Measurements from ENCODE around the gene SYNGR1. TPM values are rescaled to one million over a fixed set of nuclear protein-coding genes. Genes with fewer than 3 reads are reported as not detected.

Gene SYNGR1
- total and polyA plus RNA-seq, 9 donors = 13.1 to 104 (median 74.7) TPM

- Histone ChIP-seq H3K9me3 (no peaks in the 10 kb centered on the region), H3K4me1 (ENCODE audit: insufficient read depth) (no peaks in the 10 kb centered on the region), H3K27ac (no peak overlapping the region), H3K36me3 (peaks cover 2% of the 10 kb centered on the region), H3K4me3 (no peak overlapping the region), H3K27me3 (no peaks in the 10 kb centered on the region)
- intact Hi-C loops (cut with DNase I) = no loop called here
- TF ChIP-seq POLR2A (IDR thresholded peaks at IDR 0.05) (no peak), EP300 (IDR thresholded peaks at IDR 0.05) (no peak)
- TF ChIP-seq, protein P1, sequence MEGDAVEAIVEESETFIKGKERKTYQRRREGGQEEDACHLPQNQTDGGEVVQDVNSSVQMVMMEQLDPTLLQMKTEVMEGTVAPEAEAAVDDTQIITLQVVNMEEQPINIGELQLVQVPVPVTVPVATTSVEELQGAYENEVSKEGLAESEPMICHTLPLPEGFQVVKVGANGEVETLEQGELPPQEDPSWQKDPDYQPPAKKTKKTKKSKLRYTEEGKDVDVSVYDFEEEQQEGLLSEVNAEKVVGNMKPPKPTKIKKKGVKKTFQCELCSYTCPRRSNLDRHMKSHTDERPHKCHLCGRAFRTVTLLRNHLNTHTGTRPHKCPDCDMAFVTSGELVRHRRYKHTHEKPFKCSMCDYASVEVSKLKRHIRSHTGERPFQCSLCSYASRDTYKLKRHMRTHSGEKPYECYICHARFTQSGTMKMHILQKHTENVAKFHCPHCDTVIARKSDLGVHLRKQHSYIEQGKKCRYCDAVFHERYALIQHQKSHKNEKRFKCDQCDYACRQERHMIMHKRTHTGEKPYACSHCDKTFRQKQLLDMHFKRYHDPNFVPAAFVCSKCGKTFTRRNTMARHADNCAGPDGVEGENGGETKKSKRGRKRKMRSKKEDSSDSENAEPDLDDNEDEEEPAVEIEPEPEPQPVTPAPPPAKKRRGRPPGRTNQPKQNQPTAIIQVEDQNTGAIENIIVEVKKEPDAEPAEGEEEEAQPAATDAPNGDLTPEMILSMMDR (IDR thresholded peaks at IDR 0.05) = no peak
- no peak for DNase-seq
- WGBS, 3 donors = 80 to 86% (median 81%) methylated on average over 13 of the region's 13 CpGs
Observed at GRCh38 chr22:39427751-39428596, 78.2 kb downstream of the SYNGR1 start.

GRCh38 chr22:39428597-39429071, 78.8 kb downstream of the SYNGR1 start:
- TF ChIP-seq EP300 (IDR thresholded peaks at IDR 0.05) (no peak), POLR2A (IDR thresholded peaks at IDR 0.05) (no peak)
- TF ChIP-seq, protein P1 (IDR thresholded peaks at IDR 0.05) = no peak
- WGBS, 3 donors = 82 to 85% (median 84%) methylated on average over 10 of the region's 10 CpGs
- intact Hi-C loops (cut with DNase I) = no loop called here
- Histone ChIP-seq H3K4me3 (no peak overlapping the region), H3K9me3 (no peaks in the 10 kb centered on the region), H3K27ac (no peak overlapping the region), H3K4me1 (ENCODE audit: insufficient read depth) (no peaks in the 10 kb centered on the region), H3K27me3 (no peaks in the 10 kb centered on the region), H3K36me3 (peaks cover 2% of the 10 kb centered on the region)
- no peak for DNase-seq

- 87 to 94% (median 93%) methylated on average over 13 of the region's 13 CpGs for WGBS, 3 donors
- DNase-seq = no peak
- Histone ChIP-seq H3K36me3 (peaks cover 2% of the 10 kb centered on the region), H3K4me1 (ENCODE audit: insufficient read depth) (no peaks in the 10 kb centered on the region), H3K4me3 (no peak overlapping the region), H3K27me3 (no peaks in the 10 kb centered on the region), H3K27ac (no peak overlapping the region), H3K9me3 (no peaks in the 10 kb centered on the region)
- intact Hi-C loops (cut with DNase I) = no loop called here
- TF ChIP-seq, protein P1 (IDR thresholded peaks at IDR 0.05) = no peak
- TF ChIP-seq POLR2A (IDR thresholded peaks at IDR 0.05) (no peak), EP300 (IDR thresholded peaks at IDR 0.05) (no peak)
Observed at GRCh38 chr22:39429186-39429585, 79.4 kb downstream of the SYNGR1 start.

GRCh38 chr22:39429916-39430575, 80.3 kb downstream of the SYNGR1 start:
- intact Hi-C loops (cut with DNase I) = no loop called here
- WGBS, 3 donors = 63 to 74% (median 72%) methylated on average over 27 of the region's 27 CpGs

More at GRCh38 chr22:39429916-39430575, 80.3 kb downstream of the SYNGR1 start:
- no peak overlapping the region for H3K4me3 ChIP-seq
- H3K9me3 ChIP-seq = no peaks in the 10 kb centered on the region
- no peak for DNase-seq
- no peaks in the 10 kb centered on the region for H3K4me1 ChIP-seq (ENCODE audit: insufficient read depth)
- H3K36me3 ChIP-seq = peaks cover 2% of the 10 kb centered on the region
- H3K27ac ChIP-seq = no peak overlapping the region
- H3K27me3 ChIP-seq = no peaks in the 10 kb centered on the region
- TF ChIP-seq, protein P1 (IDR thresholded peaks at IDR 0.05) = no peak
- no peak for TF ChIP-seq EP300 (IDR thresholded peaks at IDR 0.05)
- TF ChIP-seq POLR2A (IDR thresholded peaks at IDR 0.05) = no peak
